ENCODE measurements around the gene WIPF2. TPM values are rescaled to one million over a fixed set of nuclear protein-coding genes. Genes with fewer than 3 reads are reported as not detected.
"Not testable (repeated sequence)": the region's sequence is repeated elsewhere in the genome, so short reads cannot be mapped to it uniquely, and the experiment has no call there.

WIPF2 gene
- total RNA-seq, 1 experiment from 2014 or later = 6.0 TPM

DNA sequence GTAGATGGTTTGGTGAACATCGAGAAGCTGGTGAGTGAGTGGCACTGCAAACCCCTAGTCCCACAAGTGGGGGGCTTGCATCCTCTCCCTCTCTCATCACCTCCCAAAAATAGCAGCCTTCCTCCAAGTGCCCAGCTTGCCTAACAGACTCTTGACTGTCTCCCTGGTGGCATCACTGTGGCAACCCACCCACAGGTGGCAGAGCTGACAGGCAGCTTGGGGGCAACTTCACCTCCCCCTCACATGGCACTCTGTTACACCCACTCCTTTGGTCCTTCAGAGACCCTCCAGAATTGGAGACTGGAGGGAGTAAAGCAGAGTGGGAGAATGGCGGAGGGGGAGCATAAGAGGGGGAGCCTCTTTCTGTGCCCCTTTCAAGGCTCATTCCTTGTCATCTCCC lies 26.1 kb upstream of the WIPF2 start:
- no peak overlapping the region for H2AFZ ChIP-seq (ENCODE audit: low read length)
- DNase-seq (no peak), ATAC-seq (no peak)
- no peak overlapping the region for H3K9ac ChIP-seq (ENCODE audit: low read length)
- no peaks in the 10 kb centered on the region for H3K9me3 ChIP-seq (ENCODE audit: low read length)
- H3K27ac ChIP-seq (ENCODE audit: low read length) = no peak overlapping the region
- TF ChIP-seq CTCF (conservative IDR thresholded peaks at IDR 0.05; ENCODE audit: low read depth, low read length) = no peak
- H3K4me3 ChIP-seq (ENCODE audit: low read length) = no peak overlapping the region
- H3F3A ChIP-seq (ENCODE audit: low read length, unreplicated experiment) = no peaks in the 10 kb centered on the region
- POLR2A ChIA-PET (ENCODE audit: unreplicated experiment) = no interaction called here
- H4K20me1 ChIP-seq (ENCODE audit: low read length) = no peaks in the 10 kb centered on the region
- H3K4me2 ChIP-seq (ENCODE audit: low read length) = no peak overlapping the region
- H3K27me3 ChIP-seq (ENCODE audit: low read length) = no peaks in the 10 kb centered on the region
- H3K9me2 ChIP-seq (replicated peaks; ENCODE audit: low read length) = no peaks in the 10 kb centered on the region
- CTCF ChIA-PET = interaction anchor here (0.9 kb wide), 1 partner anchor 25 kb away, joined by 3 read pairs; no protein-coding TSS in a partner anchor
- intact Hi-C loops (cut with micrococcal nuclease) = no loop called here
- H3K36me3 ChIP-seq (ENCODE audit: low read depth, low read length) = no peaks in the 10 kb centered on the region
- no TSS peak for BruUV-seq (replicated peaks)
- no peaks in the 10 kb centered on the region for H3K79me2 ChIP-seq (ENCODE audit: low read length)
- peaks cover 11% of the 10 kb centered on the region for H3K4me1 ChIP-seq (ENCODE audit: insufficient read depth, low read length)

DNA sequence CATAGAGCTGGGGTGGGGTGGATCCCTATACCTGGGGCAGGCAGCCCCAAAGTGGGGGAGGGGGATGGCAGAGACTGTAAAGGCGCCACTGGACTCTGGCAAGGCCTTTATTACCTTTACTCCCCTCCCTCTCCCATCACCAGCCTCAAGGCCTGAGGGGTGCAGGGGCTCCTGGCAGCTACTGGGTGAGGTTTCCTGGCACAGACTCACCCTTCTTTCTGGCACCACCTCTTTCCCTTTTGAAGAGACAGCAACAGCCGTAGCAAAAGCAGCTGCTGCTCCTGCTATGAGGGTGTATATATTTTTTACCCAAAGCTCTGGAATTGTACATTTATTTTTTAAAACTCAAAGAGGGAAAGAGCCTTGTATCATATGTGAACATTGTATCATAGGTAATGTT lies 24.3 kb upstream of the WIPF2 start:
- no peaks in the 10 kb centered on the region for H3K27me3 ChIP-seq (ENCODE audit: low read length)
- no peak overlapping the region for H3K4me3 ChIP-seq (ENCODE audit: low read length)
- H2AFZ ChIP-seq (ENCODE audit: low read length) = no peak overlapping the region
- ATAC-seq (no peak), DNase-seq (no peak)
- no peaks in the 10 kb centered on the region for H3F3A ChIP-seq (ENCODE audit: low read length, unreplicated experiment)
- H3K9me3 ChIP-seq (ENCODE audit: low read length) = no peaks in the 10 kb centered on the region
- no peak overlapping the region for H3K27ac ChIP-seq (ENCODE audit: low read length)
- no peaks in the 10 kb centered on the region for H3K79me2 ChIP-seq (ENCODE audit: low read length)
- BruUV-seq (replicated peaks) = no TSS peak
- H3K9me2 ChIP-seq (replicated peaks; ENCODE audit: low read length) = no peaks in the 10 kb centered on the region
- H3K36me3 ChIP-seq (ENCODE audit: low read depth, low read length) = no peaks in the 10 kb centered on the region
- TF ChIP-seq EZH2 (IDR thresholded peaks at IDR 0.05; ENCODE audit: low read length, unreplicated experiment) (no peak), CTCF (conservative IDR thresholded peaks at IDR 0.05; ENCODE audit: low read depth, low read length) (no peak), EZH2phosphoT487 (IDR thresholded peaks at IDR 0.05; ENCODE audit: borderline replicate concordance, low read length) (no peak)
- ChIA-PET POLR2A (ENCODE audit: unreplicated experiment) (no interaction called here), CTCF (no interaction called here)
- H3K9ac ChIP-seq (ENCODE audit: low read length) = no peak overlapping the region
- no peaks in the 10 kb centered on the region for H4K20me1 ChIP-seq (ENCODE audit: low read length)
- intact Hi-C loops (cut with micrococcal nuclease) = no loop called here
- H3K4me2 ChIP-seq (ENCODE audit: low read length) = no peak overlapping the region
- peaks cover 11% of the 10 kb centered on the region for H3K4me1 ChIP-seq (ENCODE audit: insufficient read depth, low read length)

DNA sequence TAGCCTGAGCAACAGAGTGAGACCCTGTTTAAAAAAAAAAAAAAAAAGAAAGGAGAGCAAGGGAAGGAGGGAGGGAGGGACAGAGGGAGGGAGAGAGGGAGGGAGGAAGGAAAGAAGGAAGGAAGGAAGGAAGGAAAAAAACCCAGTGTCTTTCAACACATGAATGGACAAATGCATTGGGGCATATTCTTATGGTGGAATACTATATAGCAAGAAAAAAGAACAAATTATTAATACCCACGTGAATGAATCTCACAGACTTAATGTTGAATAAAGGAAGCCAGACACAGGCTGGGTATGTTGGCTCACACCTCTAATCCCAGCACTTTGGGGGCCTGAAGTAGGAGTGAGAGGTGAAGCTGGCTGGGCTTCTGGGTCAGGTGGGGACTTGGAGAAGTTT lies 21.6 kb upstream of the WIPF2 start:
- ATAC-seq = no peak
- Histone ChIP-seq H3K9me3 (ENCODE audit: low read length) (no peaks in the 10 kb centered on the region), H3K79me2 (ENCODE audit: low read length) (no peaks in the 10 kb centered on the region), H3K36me3 (ENCODE audit: low read depth, low read length) (no peaks in the 10 kb centered on the region), H2AFZ (ENCODE audit: low read length) (no peak overlapping the region), H3K27ac (ENCODE audit: low read length) (no peak overlapping the region), H3K4me1 (ENCODE audit: insufficient read depth, low read length) (no peaks in the 10 kb centered on the region), H3K4me2 (ENCODE audit: low read length) (no peak overlapping the region), H3K4me3 (ENCODE audit: low read length) (no peak overlapping the region), H3K27me3 (ENCODE audit: low read length) (no peaks in the 10 kb centered on the region), H3K9me2 (replicated peaks; ENCODE audit: low read length) (no peaks in the 10 kb centered on the region), H4K20me1 (ENCODE audit: low read length) (no peaks in the 10 kb centered on the region), H3F3A (ENCODE audit: low read length, unreplicated experiment) (no peaks in the 10 kb centered on the region), H3K9ac (ENCODE audit: low read length) (no peak overlapping the region)
- no peak for TF ChIP-seq CTCF (conservative IDR thresholded peaks at IDR 0.05; ENCODE audit: low read depth, low read length)
- TF ChIP-seq EZH2phosphoT487 (IDR thresholded peaks at IDR 0.05; ENCODE audit: borderline replicate concordance, low read length) = no peak
- TF ChIP-seq EZH2 (IDR thresholded peaks at IDR 0.05; ENCODE audit: low read length, unreplicated experiment) = no peak
- no peak for DNase-seq
- ChIA-PET CTCF (no interaction called here), POLR2A (ENCODE audit: unreplicated experiment) (no interaction called here)
- BruUV-seq (replicated peaks) = no TSS peak
- intact Hi-C loops (cut with micrococcal nuclease) = no loop called here

DNA sequence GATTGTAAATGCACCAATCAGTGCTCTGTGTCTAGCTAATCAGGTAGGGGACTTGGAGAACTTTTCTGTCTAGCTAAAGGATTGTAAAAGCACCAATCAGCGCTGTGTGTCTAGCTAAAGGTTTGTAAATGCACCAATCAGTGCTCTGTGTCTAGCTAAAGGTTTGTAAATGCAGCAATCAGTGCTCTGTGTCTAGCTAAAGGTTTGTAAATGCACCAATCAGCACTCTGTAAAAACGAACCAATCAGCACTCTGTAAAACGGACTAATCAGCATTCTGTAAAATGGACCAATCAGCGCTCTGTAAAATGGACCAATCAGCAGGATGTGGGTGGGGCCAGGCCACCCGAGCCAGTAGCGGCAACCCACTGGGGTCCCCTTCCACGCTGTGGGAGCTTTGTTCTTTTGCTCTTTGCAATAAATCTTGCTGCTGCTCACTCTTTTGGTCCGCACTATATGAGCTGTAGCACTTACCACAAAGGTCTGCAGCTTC lies 21.1 kb upstream of the WIPF2 start:
- DNase-seq; H3K4me1 ChIP-seq (ENCODE audit: insufficient read depth, low read length); H3K79me2 ChIP-seq (ENCODE audit: low read length); intact Hi-C loops (cut with micrococcal nuclease); H3K9ac ChIP-seq (ENCODE audit: low read length); H3K4me2 ChIP-seq (ENCODE audit: low read length); BruUV-seq (replicated peaks); H2AFZ ChIP-seq (ENCODE audit: low read length); H3K27me3 ChIP-seq (ENCODE audit: low read length); H3K36me3 ChIP-seq (ENCODE audit: low read depth, low read length); H3K9me3 ChIP-seq (ENCODE audit: low read length); POLR2A ChIA-PET (ENCODE audit: unreplicated experiment); CTCF ChIA-PET; H3K4me3 ChIP-seq (ENCODE audit: low read length); ATAC-seq; H4K20me1 ChIP-seq (ENCODE audit: low read length); H3K27ac ChIP-seq (ENCODE audit: low read length); H3K9me2 ChIP-seq (replicated peaks; ENCODE audit: low read length); H3F3A ChIP-seq (ENCODE audit: low read length, unreplicated experiment): not testable (repeated sequence)
